GM19452 (cell line): ENCODE results near the gene ATG5.
A peak's percentile ranks its signal among the peaks of the same experiment; 100 is the strongest.
"Not testable (repeated sequence)": the region's sequence is repeated elsewhere in the genome, so short reads cannot be mapped to it uniquely, and the experiment has no call there.

ENCODE experiments used
- ATAC-seq: cut with Tn5 transposase; IDR thresholded peaks from one replicate; pipeline ENCODE4 v1.9.1; 2021; ENCODE audit not compliant: unreplicated experiment

ATG5 gene

GRCh38 chr6:106160189-106160588 is 165.4 kb downstream of the ATG5 start:
- ATAC-seq = no peak

DNA sequence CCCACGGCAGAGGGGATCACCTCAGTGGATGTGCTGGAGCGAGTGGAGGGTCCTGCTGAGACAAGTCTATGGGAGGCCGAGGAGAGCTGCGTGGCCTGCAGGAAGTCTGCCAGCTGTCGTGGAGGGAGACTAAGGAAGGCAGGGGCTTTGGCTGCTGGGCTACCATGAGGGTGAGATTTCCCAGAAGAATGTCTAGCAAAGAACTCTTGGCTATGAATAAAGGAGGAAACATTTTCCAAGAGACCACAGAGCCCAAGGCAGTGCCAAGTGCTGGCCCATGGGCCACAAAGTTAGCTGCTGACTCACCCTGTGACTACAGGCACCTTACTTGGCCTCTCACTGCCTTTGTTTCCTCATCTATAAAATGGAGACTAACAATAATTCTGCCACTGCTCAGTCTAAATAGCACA is 166.0 kb downstream of the ATG5 start:
- ATAC-seq = no peak

DNA sequence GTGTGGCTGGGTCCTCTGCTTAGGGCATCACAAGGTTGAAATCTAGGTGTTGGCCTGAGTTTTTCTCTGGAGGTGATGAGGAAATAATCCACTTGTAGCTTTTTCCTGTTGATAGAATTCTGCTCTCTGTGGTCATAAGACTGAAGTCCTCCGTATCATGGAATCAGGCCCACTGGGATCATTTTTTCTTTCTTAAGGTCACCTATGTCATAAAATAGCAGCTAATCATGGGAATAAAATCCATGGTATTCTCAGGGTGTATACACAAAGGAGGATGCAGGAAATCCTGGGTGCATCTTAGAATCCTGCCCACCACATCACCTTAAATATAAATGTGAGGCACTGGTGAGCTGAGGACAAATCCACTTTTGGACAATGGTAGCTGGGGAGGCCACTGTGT is 166.7 kb downstream of the ATG5 start:
- ATAC-seq = no peak

DNA sequence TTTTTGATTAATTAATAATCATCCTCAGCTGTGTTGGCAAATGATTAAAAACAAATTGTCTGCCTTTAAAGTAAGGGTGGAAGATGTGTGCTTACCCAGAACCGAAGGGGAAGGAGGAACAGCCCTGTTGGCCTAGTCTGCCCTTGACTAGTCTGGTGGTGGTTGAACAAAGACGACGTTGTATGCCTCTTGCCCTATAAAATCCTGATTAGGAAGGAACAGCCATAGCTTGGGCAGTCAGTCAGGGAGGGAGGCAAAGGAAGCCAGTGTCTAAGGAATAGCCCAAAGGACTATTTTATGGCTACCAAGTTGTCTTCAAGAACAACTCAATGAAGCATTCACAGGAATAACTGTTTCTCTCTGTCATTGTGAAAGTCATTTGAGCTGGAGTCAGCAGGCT is 168.7 kb downstream of the ATG5 start:
- no peak for ATAC-seq

- ATAC-seq = no peak
Observed at GRCh38 chr6:106156413-106156812, 169.1 kb downstream of the ATG5 start.

- no peak for ATAC-seq
Observed at GRCh38 chr6:106155219-106155830, 170.2 kb downstream of the ATG5 start.

- ATAC-seq = no peak
Observed at GRCh38 chr6:106154326-106154725, 171.2 kb downstream of the ATG5 start.

- no peak for ATAC-seq
Observed at GRCh38 chr6:106152952-106153351, 172.6 kb downstream of the ATG5 start.

- not testable (repeated sequence) for ATAC-seq
Observed at GRCh38 chr6:106152476-106152875, 173.1 kb downstream of the ATG5 start.

DNA sequence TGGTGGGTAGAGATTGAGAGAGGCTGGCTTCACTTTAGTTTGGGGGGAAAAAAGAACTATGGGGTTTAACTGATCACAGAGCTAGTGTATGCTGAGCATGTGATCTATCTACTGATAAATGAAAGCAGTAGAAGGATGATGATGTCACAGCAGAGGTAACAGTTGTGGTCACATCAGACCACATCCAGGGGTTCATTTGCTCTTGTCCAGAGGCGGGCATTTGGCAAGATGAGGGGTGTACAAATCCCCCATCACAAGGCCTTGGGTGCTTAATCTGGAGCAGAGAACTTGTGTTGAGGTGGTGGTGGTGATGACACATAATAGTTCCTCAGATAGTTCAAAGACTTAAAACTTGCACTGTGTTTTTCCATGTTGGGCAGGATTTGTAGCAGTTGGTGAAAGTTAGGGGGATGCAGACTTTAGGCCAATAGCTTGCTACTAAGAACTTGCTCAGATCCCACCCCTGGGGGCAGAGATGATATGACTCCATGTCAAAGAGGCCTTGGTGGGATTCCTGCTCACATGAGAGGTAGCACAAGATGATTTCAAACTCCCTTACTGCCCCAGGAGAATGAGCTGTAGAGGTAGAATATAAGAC is 176.0 kb downstream of the ATG5 start:
- ATAC-seq = no peak

- ATAC-seq = no peak
Observed at GRCh38 chr6:106147476-106147875, 178.1 kb downstream of the ATG5 start.

- ATAC-seq = peak; percentile 41
Observed at GRCh38 chr6:106146852-106147351, 178.7 kb downstream of the ATG5 start.

DNA sequence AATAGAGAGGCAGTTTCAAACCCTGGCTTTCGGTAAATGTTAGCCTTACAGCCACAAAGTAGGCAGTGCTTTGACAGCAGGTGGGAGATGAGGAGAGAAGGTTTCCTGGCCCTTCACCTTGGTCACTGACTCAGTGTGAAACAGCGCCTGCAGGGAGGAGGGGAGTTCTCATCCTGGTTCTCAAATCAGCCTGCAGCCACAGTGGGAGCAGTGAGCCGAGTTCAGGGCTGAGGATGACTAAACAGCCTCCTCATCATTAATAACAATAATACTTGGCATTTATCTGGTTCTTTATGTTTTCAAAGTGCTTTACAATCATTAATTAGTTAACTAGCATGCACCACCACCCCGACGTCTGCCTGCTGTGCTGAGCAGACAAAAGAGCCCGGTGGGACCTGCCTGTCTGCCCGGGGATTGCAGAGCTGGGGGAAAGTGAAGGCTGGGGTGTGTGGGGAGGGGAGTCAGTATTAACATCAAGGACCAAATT is 179.8 kb downstream of the ATG5 start:
- peak; percentile 30 for ATAC-seq

GRCh38 chr6:106145144-106145543 is 180.4 kb downstream of the ATG5 start:
- no peak for ATAC-seq

DNA sequence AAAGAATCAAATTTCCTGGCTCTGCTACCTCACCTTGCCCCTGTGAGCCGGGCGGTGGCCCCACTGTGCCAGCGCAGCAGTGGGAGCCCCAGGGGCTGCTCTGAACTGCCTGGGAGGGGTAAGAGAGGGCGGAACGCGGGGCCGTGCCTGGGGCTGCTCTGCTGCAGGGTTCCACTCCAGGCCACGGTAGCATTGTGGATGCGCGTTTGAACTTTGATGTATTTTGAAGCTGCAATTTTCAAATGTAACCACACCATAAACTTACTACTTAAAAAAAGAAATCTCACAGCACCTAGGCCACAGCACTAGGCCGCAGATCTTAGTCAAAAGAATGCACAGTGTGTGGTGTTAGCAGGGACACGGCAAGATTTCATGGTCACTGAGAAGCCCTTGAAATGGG is 181.9 kb downstream of the ATG5 start:
- no peak for ATAC-seq

DNA sequence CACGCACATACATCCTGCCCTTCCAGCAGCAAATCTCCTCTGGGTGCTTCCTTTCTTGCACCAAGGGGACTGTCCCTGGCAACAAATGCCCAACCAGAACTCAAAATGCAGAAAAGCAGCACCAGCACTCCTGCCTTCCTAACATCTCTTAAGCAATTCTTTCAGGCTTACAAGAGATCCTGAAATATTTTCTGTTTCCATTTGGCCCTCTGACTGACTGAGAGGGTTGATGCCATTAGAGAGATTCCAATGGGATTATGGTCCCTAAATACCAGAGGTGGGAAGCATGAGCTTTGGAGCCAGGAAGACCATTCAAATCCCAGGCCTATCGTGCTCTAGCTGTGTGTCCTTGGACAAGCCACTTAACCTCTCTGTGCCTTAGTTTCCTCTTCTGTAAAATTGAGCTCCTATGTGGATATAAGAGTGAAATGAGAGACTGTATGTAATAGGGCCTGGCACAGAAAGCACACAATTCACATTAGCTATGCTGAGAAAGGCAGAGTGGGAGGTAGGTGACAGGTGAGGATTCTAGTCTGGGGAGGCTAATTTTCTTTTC is 182.6 kb downstream of the ATG5 start:
- ATAC-seq = no peak

- ATAC-seq = peak; percentile 83
Observed at GRCh38 chr6:106141441-106142237, 183.9 kb downstream of the ATG5 start.

DNA sequence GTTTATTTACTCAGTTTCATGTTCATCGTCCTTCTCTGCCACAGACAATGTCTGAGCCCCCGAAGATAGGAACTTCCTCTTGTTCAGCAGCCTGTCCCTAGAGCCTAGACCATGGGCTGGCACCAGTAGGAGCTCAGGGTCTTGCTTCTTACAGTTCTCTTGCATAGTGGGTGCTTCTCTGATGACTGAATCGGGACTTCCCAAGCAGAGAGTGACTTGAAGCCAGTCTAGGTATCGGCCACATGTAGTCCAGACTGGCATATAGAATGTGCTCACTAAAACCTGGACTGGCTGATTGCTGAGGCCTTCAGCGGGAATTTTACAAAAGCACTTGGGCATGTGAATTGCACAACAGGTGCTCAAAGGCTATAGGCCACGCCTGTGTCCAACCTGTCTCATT is 187.4 kb downstream of the ATG5 start:
- no peak for ATAC-seq

DNA sequence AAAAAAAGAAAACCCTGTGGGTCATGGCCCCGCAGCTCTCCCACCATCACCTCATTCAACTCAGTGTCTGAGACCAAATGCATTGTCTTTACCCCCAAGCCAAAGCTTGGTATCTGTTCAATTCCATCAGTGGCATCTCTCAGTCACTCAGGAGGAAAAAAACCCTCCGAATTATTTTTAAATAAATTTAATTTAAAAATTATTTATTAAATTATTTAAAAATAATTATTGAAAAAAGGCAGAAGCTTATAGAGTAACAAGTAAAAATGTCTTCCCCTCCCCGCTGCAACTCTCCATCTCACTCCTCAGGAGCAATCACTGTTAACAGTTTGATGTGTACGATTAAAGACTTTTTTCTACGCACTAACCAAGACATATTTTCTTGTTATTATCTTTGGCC is 188.7 kb downstream of the ATG5 start:
- no peak for ATAC-seq

DNA sequence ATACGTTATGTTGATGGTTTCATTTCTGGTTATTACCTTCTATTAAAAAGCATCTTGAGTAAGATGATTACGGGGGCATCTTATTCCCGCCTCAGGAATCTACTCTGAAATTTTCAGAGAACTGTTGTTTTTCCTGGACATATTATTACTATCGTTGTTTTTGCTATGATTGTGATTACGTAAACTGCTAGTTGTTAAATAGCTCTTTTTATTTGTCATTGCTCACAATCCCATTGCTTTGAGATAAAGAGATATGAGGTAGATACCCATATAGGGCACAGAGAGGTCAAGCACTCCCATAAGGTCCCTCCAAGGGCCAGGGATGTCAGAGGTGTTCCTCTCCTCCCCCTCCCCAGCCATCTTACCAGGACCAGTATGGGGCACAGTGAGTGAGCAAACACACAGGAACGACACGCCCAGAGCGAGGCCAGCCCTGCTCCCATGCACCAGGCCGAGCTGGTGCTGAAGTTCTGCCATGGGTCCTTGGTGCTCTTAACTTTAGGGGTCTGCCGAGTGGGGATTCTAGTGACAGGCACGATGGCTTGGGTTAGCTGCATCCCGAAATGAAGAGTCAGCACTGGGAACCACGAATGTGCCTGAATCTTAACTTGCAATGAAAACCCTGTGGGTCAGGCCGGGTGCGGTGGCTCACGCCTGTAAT is 189.5 kb downstream of the ATG5 start:
- no peak for ATAC-seq
